Measurements from ENCODE around the gene DRC3. TPM values are rescaled to one million over a fixed set of nuclear protein-coding genes. Genes with fewer than 3 reads are reported as not detected.

DRC3 gene
- total RNA-seq, 1 experiment from 2014 or later = 0.68 TPM

DNA sequence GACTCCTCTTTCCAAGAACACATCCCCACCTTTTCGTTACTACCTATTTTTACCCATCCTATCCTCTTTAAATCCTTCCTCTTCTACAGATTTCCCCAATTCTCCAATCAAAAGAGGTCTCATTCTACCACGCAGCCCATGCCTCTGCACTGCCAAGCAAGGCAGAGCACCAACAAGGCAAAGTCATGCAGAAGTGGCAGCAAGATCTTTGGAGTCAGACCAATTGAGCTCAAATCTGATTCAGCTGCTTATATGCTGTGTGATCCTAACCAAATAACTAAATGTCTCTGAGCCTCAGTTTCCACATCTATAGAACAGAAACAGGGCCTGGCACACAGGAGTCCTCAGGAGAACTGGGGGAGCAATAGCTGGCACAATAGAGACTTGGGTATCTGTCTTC, 41.5 kb upstream of the DRC3 start:
- Mint-ChIP-seq H3K27me3 (ENCODE audit: low read depth) (no peaks in the 10 kb centered on the region; the same call in 1 of the 2 replicates), H3K4me1 (peaks cover 11 to 16% of the 10 kb centered on the region in 2 experiments), H3K9me3 (no peaks in the 10 kb centered on the region), H3K4me3 (no peak overlapping the region), H3K36me3 (ENCODE audit: insufficient read depth in 1 of 3, low read depth in 3 of 3) (no peaks in the 10 kb centered on the region), H3K27ac (no peak overlapping the region)
- Histone ChIP-seq H3K23ac (ENCODE audit: insufficient read length, low read depth, low read length) (no peak overlapping the region), H3K27me3 (ENCODE audit: insufficient read depth, low read length) (no peaks in the 10 kb centered on the region), H2BK20ac (ENCODE audit: low read depth, low read length, poor library complexity, severe bottlenecking) (no peak overlapping the region), H3K18ac (ENCODE audit: insufficient read length, low read depth, low read length) (no peak overlapping the region), H3K14ac (ENCODE audit: insufficient read depth, low read length) (no peak overlapping the region), H2BK15ac (ENCODE audit: low read depth, low read length) (no peak overlapping the region), H3T11ph (ENCODE audit: low read length) (no peak overlapping the region), H4K5ac (ENCODE audit: insufficient read length, low read depth, low read length) (no peak overlapping the region), H3K9ac (ENCODE audit: extremely low read depth, insufficient read length, low read length) (no peak overlapping the region), H2BK120ac (ENCODE audit: low read depth, low read length, poor library complexity, severe bottlenecking) (no peak overlapping the region), H4K20me1 (ENCODE audit: control insufficient read depth, insufficient read depth, insufficient read length) (no peaks in the 10 kb centered on the region), H2AK5ac (ENCODE audit: insufficient read length, low read length) (no peak overlapping the region), H2AFZ (ENCODE audit: low read length) (no peak overlapping the region), H3K4me1 (ENCODE audit: insufficient read depth, low read length) (no peaks in the 10 kb centered on the region; the same call in 1 of the 2 replicates), H4K8ac (replicated peaks; ENCODE audit: insufficient read length, low read depth, low read length) (no peak overlapping the region), H3K27ac (ENCODE audit: insufficient read length, low read depth, low read length) (no peak overlapping the region), H3K4ac (ENCODE audit: low read depth, low read length) (no peak overlapping the region), H3K79me1 (ENCODE audit: insufficient read depth, low read depth, low read length, poor library complexity, severe bottlenecking) (no peaks in the 10 kb centered on the region), H3K56ac (ENCODE audit: insufficient read length, low read depth, low read length) (no peak overlapping the region), H3K4me2 (ENCODE audit: insufficient read depth, insufficient read length, low read length) (no peak overlapping the region), H3K23me2 (ENCODE audit: insufficient read length, low read depth, low read length, poor library complexity, severe bottlenecking) (no peaks in the 10 kb centered on the region), H3K79me2 (ENCODE audit: insufficient read depth, low read length) (no peaks in the 10 kb centered on the region), H2BK5ac (ENCODE audit: insufficient read length, low read length) (no peak overlapping the region), H2BK12ac (ENCODE audit: insufficient read length, low read depth, low read length) (no peak overlapping the region), H3K9me3 (ENCODE audit: control insufficient read depth, low read depth, low read length) (no peaks in the 10 kb centered on the region), H4K91ac (ENCODE audit: insufficient read length, low read depth, low read length) (no peak overlapping the region)
- DNase-seq = no peak
- 100% methylated on average over 1 of the region's 2 CpGs for WGBS (ENCODE audit: extremely low coverage, insufficient read length, low lambda C conversion rate)
- TF ChIP-seq, protein P1, sequence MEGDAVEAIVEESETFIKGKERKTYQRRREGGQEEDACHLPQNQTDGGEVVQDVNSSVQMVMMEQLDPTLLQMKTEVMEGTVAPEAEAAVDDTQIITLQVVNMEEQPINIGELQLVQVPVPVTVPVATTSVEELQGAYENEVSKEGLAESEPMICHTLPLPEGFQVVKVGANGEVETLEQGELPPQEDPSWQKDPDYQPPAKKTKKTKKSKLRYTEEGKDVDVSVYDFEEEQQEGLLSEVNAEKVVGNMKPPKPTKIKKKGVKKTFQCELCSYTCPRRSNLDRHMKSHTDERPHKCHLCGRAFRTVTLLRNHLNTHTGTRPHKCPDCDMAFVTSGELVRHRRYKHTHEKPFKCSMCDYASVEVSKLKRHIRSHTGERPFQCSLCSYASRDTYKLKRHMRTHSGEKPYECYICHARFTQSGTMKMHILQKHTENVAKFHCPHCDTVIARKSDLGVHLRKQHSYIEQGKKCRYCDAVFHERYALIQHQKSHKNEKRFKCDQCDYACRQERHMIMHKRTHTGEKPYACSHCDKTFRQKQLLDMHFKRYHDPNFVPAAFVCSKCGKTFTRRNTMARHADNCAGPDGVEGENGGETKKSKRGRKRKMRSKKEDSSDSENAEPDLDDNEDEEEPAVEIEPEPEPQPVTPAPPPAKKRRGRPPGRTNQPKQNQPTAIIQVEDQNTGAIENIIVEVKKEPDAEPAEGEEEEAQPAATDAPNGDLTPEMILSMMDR (conservative IDR thresholded peaks at IDR 0.05) = no peak
